HCT116 (cell line): Measurements from ENCODE around the gene AMPD3. TPM values are rescaled to one million over a fixed set of nuclear protein-coding genes. Genes with fewer than 3 reads are reported as not detected.

Experiments used
- ATAC-seq: fragments of 200-7000 bp; cut with Tn5 transposase; 2 replicates; pipeline ENCODE4 v1.9.1; 2020; ENCODE audit warnings: mild to moderate bottlenecking, moderate library complexity
- BruUV-seq: library from RNA; stranded (reverse); fragments of 400-500 nt; replicated peaks from 2 replicates; lab custom pipeline; 2021; lab: Mats Ljungman, UMichigan
- CTCF ChIA-PET: fragments of 300-600 bp; sonication (Branson Sonifier 250); formaldehyde crosslinking; loops from one replicate; lab custom pipeline; 2021; ENCODE audit warnings: antibody characterized with exemption; lab: Charles Lee
- POLR2A ChIA-PET: fragments of 300-600, 350-600 bp; sonication (Branson Sonifier 250); formaldehyde crosslinking; loops from one replicate; lab custom pipeline; 2021; ENCODE audit warnings: antibody characterized with exemption; lab: Charles Lee
- RAD21 ChIA-PET, 2 experiments: fragments of 300-600 bp; sonication (Branson Sonifier 250); formaldehyde crosslinking; loops; one replicate each; lab custom pipeline; 2023; ENCODE audit warnings: low total read pairs in 2 of 2; ENCODE audit not compliant: uncharacterized antibody in 2 of 2, unreplicated experiment in 2 of 2, low non-redundant PET in 1 of 2; lab: Charles Lee
- DNase-seq: peaks from one replicate; pipeline ENCODE4 v3.0.0-alpha.2; 2010; ENCODE audit warnings: low read depth, low spot score
- H2AFZ ChIP-seq: fragments of 200-600 bp; shearing (Covaris generic), sonication (generic); 2 replicates; pipeline ENCODE4 v1.6.1; 2017; ENCODE audit warnings: low read depth, mixed run types, mixed read lengths, antibody characterized with exemption, low read length; ENCODE audit not compliant: poor library complexity, severe bottlenecking
- H3K27ac ChIP-seq: 2 replicates; pipeline ENCODE4 v1.5.1; 2012; ENCODE audit warnings: low read depth, low read length
- H3K27me3 ChIP-seq: fragments of 200-600 bp; sonication (generic); 2 replicates; pipeline ENCODE4 v1.6.1; 2016; ENCODE audit warnings: mixed run types, low read length, mixed read lengths; ENCODE audit not compliant: insufficient read depth
- H3K36me3 ChIP-seq, 2 experiments: fragments of 200-500 bp in 1 of 2; fragments of 200-600 bp in 1 of 2; sonication (Bioruptor generic) in 1 of 2; sonication (generic) in 1 of 2; 2 replicates each; pipeline versions ENCODE4 v1.5.1 to v1.6.1; 2014 to 2016; ENCODE audit warnings: low read length in 2 of 2, inconsistent platforms in 1 of 2, mixed read lengths in 1 of 2, mixed run types in 1 of 2; ENCODE audit not compliant: insufficient read depth in 2 of 2, control insufficient read depth in 1 of 2
- H3K4me1 ChIP-seq, 2 experiments: fragments of 200-600 bp in 1 of 2; sonication (generic) in 1 of 2; 2 replicates each; pipeline versions ENCODE4 v1.5.1 to v1.6.1; 2012 to 2017; ENCODE audit warnings: low read length in 2 of 2, inconsistent platforms in 1 of 2, mild to moderate bottlenecking in 1 of 2, mixed read lengths in 1 of 2, mixed run types in 1 of 2, moderate library complexity in 1 of 2; ENCODE audit not compliant: insufficient read depth in 2 of 2, control insufficient read depth in 1 of 2
- H3K4me2 ChIP-seq: fragments of 200-600 bp; sonication (generic); 2 replicates; pipeline ENCODE4 v1.6.1; 2017; ENCODE audit warnings: mixed run types, low read length, mixed read lengths
- H3K4me3 ChIP-seq, 2 experiments: fragments of 200-600 bp in 1 of 2; sonication (generic) in 1 of 2; replicated peaks in 1 of 2; 2 replicates each; pipeline ENCODE4 v1.5.1; 2011 to 2016; ENCODE audit warnings: low read length in 2 of 2, control low read depth in 1 of 2, low read depth in 1 of 2, mild to moderate bottlenecking in 1 of 2, mixed read lengths in 1 of 2, mixed run types in 1 of 2
- H3K79me2 ChIP-seq: fragments of 200-600 bp; sonication (generic); 2 replicates; pipeline ENCODE4 v1.6.1; 2017; ENCODE audit warnings: mild to moderate bottlenecking, mixed run types, low read length, moderate library complexity, mixed read lengths; ENCODE audit not compliant: insufficient read depth
- H3K9ac ChIP-seq: fragments of 200-600 bp; sonication (generic); 2 replicates; pipeline ENCODE4 v1.6.1; 2016; ENCODE audit warnings: low read length, mixed read lengths
- H3K9me2 ChIP-seq: fragments of 200-600 bp; sonication (generic), shearing (Covaris generic); 2 replicates; pipeline ENCODE4 v1.6.1; 2017; ENCODE audit warnings: mixed run types, mild to moderate bottlenecking, moderate library complexity; ENCODE audit not compliant: insufficient read depth
- H3K9me3 ChIP-seq, 2 experiments: fragments of 200-500 bp in 1 of 2; fragments of 200-600 bp in 1 of 2; sonication (Bioruptor generic) in 1 of 2; sonication (generic) in 1 of 2; 2 replicates each; pipeline ENCODE4 v1.6.1; 2014 to 2017; ENCODE audit warnings: low read length in 2 of 2, mixed read lengths in 2 of 2, inconsistent platforms in 1 of 2, low read depth in 1 of 2, mild to moderate bottlenecking in 1 of 2, mixed run types in 1 of 2, moderate library complexity in 1 of 2; ENCODE audit not compliant: control insufficient read depth in 1 of 2, insufficient read depth in 1 of 2
- H4K20me1 ChIP-seq: fragments of 200-600 bp; sonication (generic), shearing (Covaris generic); 2 replicates; pipeline ENCODE4 v1.6.1; 2017; ENCODE audit warnings: mixed run types, mild to moderate bottlenecking, moderate library complexity; ENCODE audit not compliant: insufficient read depth
- CEBPB ChIP-seq: IDR thresholded peaks from 2 replicates; pipeline ENCODE4 v1.6.1; 2012; ENCODE audit warnings: low read depth
- EGR1 ChIP-seq: IDR thresholded peaks from 2 replicates; pipeline ENCODE4 v1.6.1; 2012; ENCODE audit warnings: low read depth
- JUND ChIP-seq: IDR thresholded peaks from 2 replicates; pipeline ENCODE4 v1.6.1; 2012
- RAD21 ChIP-seq: IDR thresholded peaks from 2 replicates; pipeline ENCODE4 v1.6.1; 2012; ENCODE audit warnings: low read depth, mild to moderate bottlenecking
- SIN3A ChIP-seq: IDR thresholded peaks from 2 replicates; pipeline ENCODE4 v1.6.1; 2012; ENCODE audit warnings: low read depth
- SP1 ChIP-seq: IDR thresholded peaks from 2 replicates; pipeline ENCODE4 v1.6.1; 2012; ENCODE audit warnings: low read depth
- YY1 ChIP-seq: IDR thresholded peaks from 2 replicates; pipeline ENCODE4 v1.6.1; 2011; ENCODE audit warnings: low read length, low read depth, moderate library complexity, mild to moderate bottlenecking; ENCODE audit not compliant: insufficient replicate concordance; ENCODE audit errors: extremely low read depth
- ZFX ChIP-seq: fragments of 450-650 bp; IDR thresholded peaks from 2 replicates; pipeline ENCODE4 v1.6.1; 2017
- intact Hi-C: fragments of 100-400 bp; cut with micrococcal nuclease; formaldehyde crosslinking; loops from 2 replicates; pipeline ENCODE4 v1.10.0; 2022
- total RNA-seq: library from RNA; stranded (reverse); gene quantifications from one replicate; pipeline ENCODE4 v1.2.1, GENCODE V29; 2021; ENCODE audit not compliant: unreplicated experiment
- TF ChIP-seq, protein P1 (sequence below): IDR thresholded peaks from 2 replicates; pipeline ENCODE4 v1.6.1; 2012; ENCODE audit warnings: low read depth
- TF ChIP-seq, protein P2 (sequence below), 3 experiments: fragments of 200-600 bp in 1 of 3; sonication (generic) in 1 of 3; IDR thresholded peaks in 2 of 3; conservative IDR thresholded peaks in 1 of 3; 2 replicates each; pipeline ENCODE4 v1.5.1; 2012 to 2017; ENCODE audit warnings: low read depth in 2 of 3, low read length in 2 of 3, antibody characterized with exemption in 1 of 3, borderline replicate concordance in 1 of 3, control low read depth in 1 of 3, mild to moderate bottlenecking in 1 of 3, mixed read lengths in 1 of 3, mixed run types in 1 of 3, moderate library complexity in 1 of 3; ENCODE audit not compliant: insufficient read depth in 1 of 3
- TF ChIP-seq, protein P3 (sequence below): IDR thresholded peaks from 2 replicates; pipeline ENCODE4 v1.6.1; 2012
- TF ChIP-seq, protein P4 (sequence below): IDR thresholded peaks from 2 replicates; pipeline ENCODE4 v1.6.1; 2011; ENCODE audit warnings: mild to moderate bottlenecking, low read length, moderate library complexity; ENCODE audit not compliant: insufficient replicate concordance; ENCODE audit errors: extremely low read depth

AMPD3 gene
- total RNA-seq, 1 experiment from 2014 or later = 25.9 TPM

DNA sequence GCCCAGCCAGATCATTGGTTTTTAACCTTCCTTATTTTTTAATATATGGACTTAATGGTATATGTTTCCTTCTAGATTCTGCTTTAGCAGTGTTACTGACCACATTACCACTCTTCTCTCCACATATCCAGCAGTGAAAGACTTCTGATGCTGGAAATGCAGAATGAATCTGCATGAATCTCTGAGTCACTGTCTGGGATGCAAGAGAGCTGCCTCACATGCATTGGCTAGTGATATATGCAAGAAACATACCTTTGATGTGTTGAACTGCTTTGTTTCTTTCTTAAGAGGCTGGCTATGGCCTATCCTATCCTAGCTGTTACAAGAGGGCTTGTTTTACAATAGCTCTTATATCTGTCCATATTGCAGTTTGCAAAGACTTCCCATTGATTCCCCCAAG, 16.6 kb upstream of the AMPD3 start:
- Histone ChIP-seq H3K9me3 (no peaks in the 10 kb centered on the region), H3K9me2 (no peaks in the 10 kb centered on the region), H4K20me1 (no peaks in the 10 kb centered on the region), H3K4me2 (no peak overlapping the region), H3K27me3 (no peaks in the 10 kb centered on the region), H3K27ac (no peak overlapping the region), H3K36me3 (no peaks in the 10 kb centered on the region), H3K4me3 (no peak overlapping the region), H2AFZ (no peak overlapping the region), H3K9ac (no peak overlapping the region), H3K79me2 (no peaks in the 10 kb centered on the region), H3K4me1 (peaks cover 0 to 13% of the 10 kb centered on the region in 2 experiments; a peak in 1 of 4 replicates)
- POLR2A ChIA-PET = interaction anchor here (1.2 kb wide), 1 partner anchor 16 kb away, joined by 3 read pairs; the partner anchor contains the start of gene AMPD3
- DNase-seq (no peak), ATAC-seq (no peak)
- no TSS peak for BruUV-seq
- TF ChIP-seq ZFX (no peak), CEBPB (no peak), YY1 (no peak), RAD21 (no peak), SIN3A (no peak), EGR1 (no peak), SP1 (no peak), JUND (no peak)
- TF ChIP-seq, protein P1, sequence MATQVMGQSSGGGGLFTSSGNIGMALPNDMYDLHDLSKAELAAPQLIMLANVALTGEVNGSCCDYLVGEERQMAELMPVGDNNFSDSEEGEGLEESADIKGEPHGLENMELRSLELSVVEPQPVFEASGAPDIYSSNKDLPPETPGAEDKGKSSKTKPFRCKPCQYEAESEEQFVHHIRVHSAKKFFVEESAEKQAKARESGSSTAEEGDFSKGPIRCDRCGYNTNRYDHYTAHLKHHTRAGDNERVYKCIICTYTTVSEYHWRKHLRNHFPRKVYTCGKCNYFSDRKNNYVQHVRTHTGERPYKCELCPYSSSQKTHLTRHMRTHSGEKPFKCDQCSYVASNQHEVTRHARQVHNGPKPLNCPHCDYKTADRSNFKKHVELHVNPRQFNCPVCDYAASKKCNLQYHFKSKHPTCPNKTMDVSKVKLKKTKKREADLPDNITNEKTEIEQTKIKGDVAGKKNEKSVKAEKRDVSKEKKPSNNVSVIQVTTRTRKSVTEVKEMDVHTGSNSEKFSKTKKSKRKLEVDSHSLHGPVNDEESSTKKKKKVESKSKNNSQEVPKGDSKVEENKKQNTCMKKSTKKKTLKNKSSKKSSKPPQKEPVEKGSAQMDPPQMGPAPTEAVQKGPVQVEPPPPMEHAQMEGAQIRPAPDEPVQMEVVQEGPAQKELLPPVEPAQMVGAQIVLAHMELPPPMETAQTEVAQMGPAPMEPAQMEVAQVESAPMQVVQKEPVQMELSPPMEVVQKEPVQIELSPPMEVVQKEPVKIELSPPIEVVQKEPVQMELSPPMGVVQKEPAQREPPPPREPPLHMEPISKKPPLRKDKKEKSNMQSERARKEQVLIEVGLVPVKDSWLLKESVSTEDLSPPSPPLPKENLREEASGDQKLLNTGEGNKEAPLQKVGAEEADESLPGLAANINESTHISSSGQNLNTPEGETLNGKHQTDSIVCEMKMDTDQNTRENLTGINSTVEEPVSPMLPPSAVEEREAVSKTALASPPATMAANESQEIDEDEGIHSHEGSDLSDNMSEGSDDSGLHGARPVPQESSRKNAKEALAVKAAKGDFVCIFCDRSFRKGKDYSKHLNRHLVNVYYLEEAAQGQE = no peak
- TF ChIP-seq, protein P2, sequence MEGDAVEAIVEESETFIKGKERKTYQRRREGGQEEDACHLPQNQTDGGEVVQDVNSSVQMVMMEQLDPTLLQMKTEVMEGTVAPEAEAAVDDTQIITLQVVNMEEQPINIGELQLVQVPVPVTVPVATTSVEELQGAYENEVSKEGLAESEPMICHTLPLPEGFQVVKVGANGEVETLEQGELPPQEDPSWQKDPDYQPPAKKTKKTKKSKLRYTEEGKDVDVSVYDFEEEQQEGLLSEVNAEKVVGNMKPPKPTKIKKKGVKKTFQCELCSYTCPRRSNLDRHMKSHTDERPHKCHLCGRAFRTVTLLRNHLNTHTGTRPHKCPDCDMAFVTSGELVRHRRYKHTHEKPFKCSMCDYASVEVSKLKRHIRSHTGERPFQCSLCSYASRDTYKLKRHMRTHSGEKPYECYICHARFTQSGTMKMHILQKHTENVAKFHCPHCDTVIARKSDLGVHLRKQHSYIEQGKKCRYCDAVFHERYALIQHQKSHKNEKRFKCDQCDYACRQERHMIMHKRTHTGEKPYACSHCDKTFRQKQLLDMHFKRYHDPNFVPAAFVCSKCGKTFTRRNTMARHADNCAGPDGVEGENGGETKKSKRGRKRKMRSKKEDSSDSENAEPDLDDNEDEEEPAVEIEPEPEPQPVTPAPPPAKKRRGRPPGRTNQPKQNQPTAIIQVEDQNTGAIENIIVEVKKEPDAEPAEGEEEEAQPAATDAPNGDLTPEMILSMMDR (IDR thresholded peaks at IDR 0.05 in 2 of 3, conservative IDR thresholded peaks at IDR 0.05 in 1 of 3; ENCODE audit: borderline replicate concordance in 1 of 3, insufficient read depth in 1 of 3, low read depth in 2 of 3, low read length in 2 of 3) = no peak
- TF ChIP-seq, protein P3, sequence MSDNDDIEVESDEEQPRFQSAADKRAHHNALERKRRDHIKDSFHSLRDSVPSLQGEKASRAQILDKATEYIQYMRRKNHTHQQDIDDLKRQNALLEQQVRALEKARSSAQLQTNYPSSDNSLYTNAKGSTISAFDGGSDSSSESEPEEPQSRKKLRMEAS = no peak
- TF ChIP-seq, protein P4, sequence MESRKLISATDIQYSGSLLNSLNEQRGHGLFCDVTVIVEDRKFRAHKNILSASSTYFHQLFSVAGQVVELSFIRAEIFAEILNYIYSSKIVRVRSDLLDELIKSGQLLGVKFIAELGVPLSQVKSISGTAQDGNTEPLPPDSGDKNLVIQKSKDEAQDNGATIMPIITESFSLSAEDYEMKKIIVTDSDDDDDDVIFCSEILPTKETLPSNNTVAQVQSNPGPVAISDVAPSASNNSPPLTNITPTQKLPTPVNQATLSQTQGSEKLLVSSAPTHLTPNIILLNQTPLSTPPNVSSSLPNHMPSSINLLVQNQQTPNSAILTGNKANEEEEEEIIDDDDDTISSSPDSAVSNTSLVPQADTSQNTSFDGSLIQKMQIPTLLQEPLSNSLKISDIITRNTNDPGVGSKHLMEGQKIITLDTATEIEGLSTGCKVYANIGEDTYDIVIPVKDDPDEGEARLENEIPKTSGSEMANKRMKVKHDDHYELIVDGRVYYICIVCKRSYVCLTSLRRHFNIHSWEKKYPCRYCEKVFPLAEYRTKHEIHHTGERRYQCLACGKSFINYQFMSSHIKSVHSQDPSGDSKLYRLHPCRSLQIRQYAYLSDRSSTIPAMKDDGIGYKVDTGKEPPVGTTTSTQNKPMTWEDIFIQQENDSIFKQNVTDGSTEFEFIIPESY = no peak
- CTCF ChIA-PET = interaction anchor here (2.6 kb wide), 1 partner anchor 72 kb away, joined by 5 read pairs; no protein-coding TSS in a partner anchor
- RAD21 ChIA-PET = no interaction called here
- intact Hi-C loops = no loop called here
